Endothelial cell of umbilical vein (primary cell): ENCODE results near the gene GPR32. TPM values are rescaled to one million over a fixed set of nuclear protein-coding genes. Genes with fewer than 3 reads are reported as not detected.

Source experiments
- BruUV-seq: library from RNA; stranded (reverse); fragments of 400-500 nt; replicated peaks from 2 replicates; lab custom pipeline; 2021; lab: Mats Ljungman, UMichigan
- CTCF ChIA-PET: fragments of 300-600, 350-600 bp; sonication (Branson Sonifier 250); formaldehyde crosslinking; loops from one replicate; lab custom pipeline; 2021; ENCODE audit warnings: antibody characterized with exemption, inconsistent platforms; lab: Charles Lee
- POLR2A ChIA-PET: fragments of 300-600, 350-600 bp; sonication (Branson Sonifier 250); formaldehyde crosslinking; loops from one replicate; lab custom pipeline; 2021; ENCODE audit warnings: antibody characterized with exemption, inconsistent platforms; lab: Charles Lee
- DNase-seq: peaks from one replicate; pipeline ENCODE4 v3.0.0-alpha.2; 2011; ENCODE audit warnings: low read depth, low spot score
- FAIRE-seq: peaks from 2 replicates; lab custom pipeline; 2011; peaks lifted over from hg19 to GRCh38; lab: Jason Lieb, UNC
- H2AFZ ChIP-seq: 2 replicates; pipeline ENCODE4 v1.6.0; 2012; ENCODE audit warnings: low read depth, low read length, control low read depth, inconsistent platforms
- H3K27ac ChIP-seq: 2 replicates; pipeline ENCODE4 v1.5.1; 2011; ENCODE audit warnings: low read depth, mild to moderate bottlenecking, control low read depth, low read length, moderate library complexity; ENCODE audit not compliant: insufficient read depth
- H3K27me3 ChIP-seq, 2 experiments: 2 replicates each; pipeline versions ENCODE4 v1.6.0 to v1.6.1; 2011; ENCODE audit warnings: low read length in 2 of 2, mixed read lengths in 1 of 2; ENCODE audit not compliant: control insufficient read depth in 2 of 2, insufficient read depth in 2 of 2
- H3K36me3 ChIP-seq, 2 experiments: 2 replicates in 1 of 2; 3 replicates in 1 of 2; pipeline ENCODE4 v1.5.1; 2011; ENCODE audit warnings: low read length in 2 of 2, mild to moderate bottlenecking in 1 of 2, moderate library complexity in 1 of 2; ENCODE audit not compliant: control insufficient read depth in 2 of 2, insufficient read depth in 2 of 2; ENCODE audit errors: extremely low read depth in 1 of 2
- H3K4me1 ChIP-seq: 3 replicates; pipeline ENCODE4 v1.5.1; 2011; ENCODE audit warnings: mild to moderate bottlenecking, low read length; ENCODE audit not compliant: control insufficient read depth, insufficient read depth; ENCODE audit errors: extremely low read depth
- H3K4me2 ChIP-seq: 2 replicates; pipeline ENCODE4 v1.6.1; 2011; ENCODE audit warnings: low read length, control low read depth, mixed read lengths; ENCODE audit not compliant: insufficient read depth
- H3K4me3 ChIP-seq, 3 experiments: fragments of 200-600 bp in 1 of 3; sonication (generic), shearing (Covaris generic) in 1 of 3; replicated peaks in 1 of 3; 2 replicates each; pipeline ENCODE4 v1.5.1; 2011 to 2016; ENCODE audit warnings: control low read depth in 3 of 3, low read length in 3 of 3, mild to moderate bottlenecking in 2 of 3, inconsistent platforms in 1 of 3, low read depth in 1 of 3, moderate library complexity in 1 of 3; ENCODE audit not compliant: insufficient read depth in 1 of 3
- H3K79me2 ChIP-seq: 2 replicates; pipeline ENCODE4 v1.6.0; 2012; ENCODE audit warnings: low read length, inconsistent platforms; ENCODE audit not compliant: control insufficient read depth, insufficient read depth
- H3K9ac ChIP-seq: replicated peaks from 2 replicates; pipeline ENCODE3; 2011; ENCODE audit warnings: low read length, control low read depth; ENCODE audit not compliant: insufficient read depth; ENCODE audit errors: extremely low read depth
- H3K9me1 ChIP-seq: replicated peaks from 3 replicates; pipeline ENCODE4 v1.6.0; 2011; ENCODE audit warnings: mild to moderate bottlenecking, low read length; ENCODE audit not compliant: control insufficient read depth, insufficient read depth; ENCODE audit errors: extremely low read depth
- H3K9me3 ChIP-seq: replicated peaks from 2 replicates; pipeline ENCODE4 v1.5.1; 2012; ENCODE audit warnings: low read length, inconsistent platforms; ENCODE audit not compliant: control insufficient read depth, insufficient read depth
- H4K20me1 ChIP-seq: replicated peaks from 2 replicates; pipeline ENCODE3; 2011; ENCODE audit warnings: mild to moderate bottlenecking, low read length; ENCODE audit not compliant: control insufficient read depth, insufficient read depth; ENCODE audit errors: extremely low read depth
- EZH2 ChIP-seq: IDR thresholded peaks from 2 replicates; pipeline ENCODE4 v1.6.1; 2012; ENCODE audit warnings: borderline replicate concordance, low read depth, mild to moderate bottlenecking, moderate library complexity, low read length, inconsistent platforms; ENCODE audit not compliant: severe bottlenecking
- FOS ChIP-seq: IDR thresholded peaks from 2 replicates; pipeline ENCODE4 v1.6.1; 2011; ENCODE audit warnings: mild to moderate bottlenecking, low read length, moderate library complexity, borderline replicate concordance; ENCODE audit not compliant: insufficient read depth
- GATA2 ChIP-seq: IDR thresholded peaks from 2 replicates; pipeline ENCODE4 v1.7.0; 2011; ENCODE audit warnings: low read depth, mild to moderate bottlenecking, moderate library complexity, mixed read lengths, low read length; ENCODE audit not compliant: insufficient read length, insufficient read depth
- JUN ChIP-seq: IDR thresholded peaks from 2 replicates; pipeline ENCODE4 v1.6.1; 2011; ENCODE audit warnings: borderline replicate concordance, low read depth; ENCODE audit not compliant: insufficient read length, insufficient read depth
- MYC ChIP-seq: IDR thresholded peaks from one replicate; pipeline ENCODE4 v1.6.1; 2011; ENCODE audit warnings: mild to moderate bottlenecking, low read depth, low read length
- POLR2A ChIP-seq: IDR thresholded peaks from 2 replicates; pipeline ENCODE4 v1.6.1; 2012; ENCODE audit warnings: low read depth, mild to moderate bottlenecking, control low read depth, low read length
- POLR2AphosphoS5 ChIP-seq: IDR thresholded peaks from 2 replicates; pipeline ENCODE4 v1.6.1; 2012; ENCODE audit warnings: low read depth, mild to moderate bottlenecking, control low read depth, low read length, moderate library complexity; ENCODE audit not compliant: insufficient read depth
- dilution Hi-C: fragments of 300-500 bp; cut with MboI; formaldehyde crosslinking; loops from one replicate; pipeline ENCODE4 v1.15.0; 2019; ENCODE audit warnings: low sequenced_read_pairs; ENCODE audit not compliant: extremely low pct_ligation_motif_present
- intact Hi-C: fragments of 100-400 bp; cut with micrococcal nuclease; formaldehyde crosslinking; loops from one replicate; pipeline ENCODE4 v1.10.0; 2022
- polyA plus RNA-seq, 4 experiments: library from polyadenylated mRNA; depleted of rRNA in 3 of 4; stranded (reverse) in 3 of 4; unstranded in 1 of 4; fragments of >200 nt; gene quantifications; 2 replicates each; pipeline versions ENCODE4 v1.2.1 to v1.2.3, GENCODE V29; 2011 to 2012; ENCODE audit warnings: missing spikeins in 1 of 4
- total RNA-seq: library from RNA; stranded (reverse); gene quantifications from 2 replicates; pipeline ENCODE4 v1.2.3, GENCODE V29; 2021
- TF ChIP-seq, protein P1 (sequence below), 2 donors: IDR thresholded peaks; 1 replicate in 1 of 2; 2 replicates in 1 of 2; pipeline ENCODE4 v1.5.1; 2011; ENCODE audit warnings: low read length in 2 of 2, mild to moderate bottlenecking in 2 of 2, moderate library complexity in 2 of 2, control low read depth in 1 of 2, inconsistent platforms in 1 of 2, low read depth in 1 of 2; ENCODE audit not compliant: insufficient read depth in 1 of 2; ENCODE audit errors: extremely low read depth in 1 of 2
- TF ChIP-seq, protein P2 (sequence below): IDR thresholded peaks from 2 replicates; pipeline ENCODE4 v1.6.1; 2011; ENCODE audit not compliant: insufficient read depth, insufficient read length

GPR32 gene
- total and polyA plus RNA-seq, 2 donors (not counting 3 experiments of a cell fraction or from before 2014, with no cell fraction given), result not detected

DNA sequence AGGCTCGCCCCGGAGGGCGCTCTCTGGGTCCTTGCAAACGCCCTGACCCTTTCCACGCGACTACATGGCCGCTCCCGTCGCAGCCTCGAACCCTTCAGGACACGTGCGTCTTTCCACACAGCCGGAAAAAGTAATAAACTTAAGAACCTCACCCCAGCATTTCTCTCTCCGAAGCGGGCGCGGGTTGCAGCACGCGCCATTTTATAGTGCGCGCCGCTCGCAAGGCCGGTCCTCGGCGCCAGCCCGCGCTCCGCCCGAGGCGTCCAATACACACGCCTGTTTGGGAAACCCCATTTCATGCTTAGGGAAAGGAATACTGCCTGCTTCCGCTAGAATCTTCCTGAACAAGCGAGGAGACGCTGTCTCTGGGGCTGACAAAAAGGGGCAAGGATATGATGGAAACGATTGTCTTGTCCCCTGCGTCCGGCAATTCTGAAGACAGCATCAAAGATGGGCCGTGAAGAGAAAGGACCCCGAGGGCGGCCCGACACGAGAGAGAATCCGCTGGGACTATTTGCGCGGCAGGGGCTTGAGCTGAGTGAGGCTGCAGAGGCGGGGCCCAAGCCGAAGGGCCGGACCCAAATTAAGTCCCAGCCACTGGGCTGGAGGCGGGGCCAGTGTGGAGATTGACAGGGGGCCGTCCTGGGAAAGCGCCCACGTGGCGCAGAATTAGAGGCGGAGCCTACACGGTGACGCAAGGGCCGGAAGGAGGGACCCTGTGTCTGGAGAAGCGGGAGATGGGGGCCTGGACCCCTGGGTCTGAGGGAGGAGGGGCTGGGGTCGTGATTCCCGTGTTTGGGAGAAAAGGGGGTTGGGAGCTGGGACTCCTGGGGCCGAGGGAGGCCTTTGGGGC is 34.4 kb downstream of the GPR32 start:
- Histone ChIP-seq H3K79me2 (peaks cover 39% of the 10 kb centered on the region), H3K4me1 (peaks cover 12% of the 10 kb centered on the region), H3K4me2 (peak overlapping the region; percentile 69), H3K27me3 (no peaks in the 10 kb centered on the region), H3K9ac (peak overlapping the region; percentile 99), H3K27ac (peak overlapping the region; percentile 98), H3K4me3 (peak overlapping the region; percentile 94 to 100 (median 97)), H2AFZ (peak overlapping the region; percentile 87), H3K36me3 (peaks cover under 1 to 11% of the 10 kb centered on the region in 2 experiments), H4K20me1 (no peaks in the 10 kb centered on the region), H3K9me1 (no peaks in the 10 kb centered on the region), H3K9me3 (no peaks in the 10 kb centered on the region)
- dilution Hi-C loops, result no loop called here
- ChIA-PET POLR2A (interaction anchor here (0.6 to 1.6 kb wide), 5 partner anchors 9 to 876 kb away, joined by 3 to 6 read pairs (median 5); partner anchors contain the start of gene ATF5), CTCF (interaction anchor here (0.9 to 2.2 kb wide), 4 partner anchors 21 to 197 kb away, joined by 3 to 8 read pairs (median 4); no protein-coding TSS in a partner anchor)
- no TSS peak for BruUV-seq
- peak; percentile 97 for FAIRE-seq
- peak; percentile 98 for DNase-seq
- TF ChIP-seq POLR2AphosphoS5 (peak; percentile 91), GATA2 (no peak), EZH2 (no peak), JUN (no peak), FOS (no peak), MYC (peak; percentile 23), POLR2A (peak; percentile 87)
- TF ChIP-seq, protein P1, sequence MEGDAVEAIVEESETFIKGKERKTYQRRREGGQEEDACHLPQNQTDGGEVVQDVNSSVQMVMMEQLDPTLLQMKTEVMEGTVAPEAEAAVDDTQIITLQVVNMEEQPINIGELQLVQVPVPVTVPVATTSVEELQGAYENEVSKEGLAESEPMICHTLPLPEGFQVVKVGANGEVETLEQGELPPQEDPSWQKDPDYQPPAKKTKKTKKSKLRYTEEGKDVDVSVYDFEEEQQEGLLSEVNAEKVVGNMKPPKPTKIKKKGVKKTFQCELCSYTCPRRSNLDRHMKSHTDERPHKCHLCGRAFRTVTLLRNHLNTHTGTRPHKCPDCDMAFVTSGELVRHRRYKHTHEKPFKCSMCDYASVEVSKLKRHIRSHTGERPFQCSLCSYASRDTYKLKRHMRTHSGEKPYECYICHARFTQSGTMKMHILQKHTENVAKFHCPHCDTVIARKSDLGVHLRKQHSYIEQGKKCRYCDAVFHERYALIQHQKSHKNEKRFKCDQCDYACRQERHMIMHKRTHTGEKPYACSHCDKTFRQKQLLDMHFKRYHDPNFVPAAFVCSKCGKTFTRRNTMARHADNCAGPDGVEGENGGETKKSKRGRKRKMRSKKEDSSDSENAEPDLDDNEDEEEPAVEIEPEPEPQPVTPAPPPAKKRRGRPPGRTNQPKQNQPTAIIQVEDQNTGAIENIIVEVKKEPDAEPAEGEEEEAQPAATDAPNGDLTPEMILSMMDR (IDR thresholded peaks at IDR 0.05; ENCODE audit: extremely low read depth in 1 of 2, insufficient read depth in 1 of 2, low read depth in 1 of 2, low read length in 2 of 2), result no peak
- TF ChIP-seq, protein P2, sequence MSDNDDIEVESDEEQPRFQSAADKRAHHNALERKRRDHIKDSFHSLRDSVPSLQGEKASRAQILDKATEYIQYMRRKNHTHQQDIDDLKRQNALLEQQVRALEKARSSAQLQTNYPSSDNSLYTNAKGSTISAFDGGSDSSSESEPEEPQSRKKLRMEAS, result peak; percentile 90
- intact Hi-C loops, result loop anchor here (1.0 kb wide), 4 partner anchors 31 to 293 kb away; partner anchors contain the start of gene JOSD2
